IPS DF 19.7 (cell line): Measurements from ENCODE around the gene REEP6.
"Not testable (repeated sequence)": the region's sequence is repeated elsewhere in the genome, so short reads cannot be mapped to it uniquely, and the experiment has no call there.

Source experiments
- DNase-seq: peaks from one replicate; pipeline ENCODE4 v3.0.0-alpha.2; 2013; ENCODE audit warnings: low read depth, low spot score

The REEP6 gene

DNA sequence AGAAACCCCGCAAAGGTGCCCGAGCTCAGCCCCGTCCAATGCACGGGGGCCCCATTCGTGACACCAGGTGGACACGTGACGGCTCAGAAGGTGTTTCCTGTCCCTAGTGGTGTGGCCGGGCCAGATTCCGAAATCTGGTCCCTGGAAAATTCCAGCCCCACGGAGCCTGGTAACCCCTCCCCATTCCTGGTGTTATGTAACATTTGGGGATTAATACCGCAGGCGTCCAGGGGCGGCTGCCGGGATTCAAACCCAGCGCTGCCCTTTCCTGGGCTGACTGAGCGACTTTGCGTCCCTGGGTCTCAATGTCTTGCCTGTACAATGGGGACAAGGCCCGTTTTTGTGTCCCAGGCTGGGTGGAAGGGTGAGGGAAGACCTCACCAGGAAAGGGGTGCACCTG is 31.9 kb downstream of the REEP6 start:
- no peak for DNase-seq

DNA sequence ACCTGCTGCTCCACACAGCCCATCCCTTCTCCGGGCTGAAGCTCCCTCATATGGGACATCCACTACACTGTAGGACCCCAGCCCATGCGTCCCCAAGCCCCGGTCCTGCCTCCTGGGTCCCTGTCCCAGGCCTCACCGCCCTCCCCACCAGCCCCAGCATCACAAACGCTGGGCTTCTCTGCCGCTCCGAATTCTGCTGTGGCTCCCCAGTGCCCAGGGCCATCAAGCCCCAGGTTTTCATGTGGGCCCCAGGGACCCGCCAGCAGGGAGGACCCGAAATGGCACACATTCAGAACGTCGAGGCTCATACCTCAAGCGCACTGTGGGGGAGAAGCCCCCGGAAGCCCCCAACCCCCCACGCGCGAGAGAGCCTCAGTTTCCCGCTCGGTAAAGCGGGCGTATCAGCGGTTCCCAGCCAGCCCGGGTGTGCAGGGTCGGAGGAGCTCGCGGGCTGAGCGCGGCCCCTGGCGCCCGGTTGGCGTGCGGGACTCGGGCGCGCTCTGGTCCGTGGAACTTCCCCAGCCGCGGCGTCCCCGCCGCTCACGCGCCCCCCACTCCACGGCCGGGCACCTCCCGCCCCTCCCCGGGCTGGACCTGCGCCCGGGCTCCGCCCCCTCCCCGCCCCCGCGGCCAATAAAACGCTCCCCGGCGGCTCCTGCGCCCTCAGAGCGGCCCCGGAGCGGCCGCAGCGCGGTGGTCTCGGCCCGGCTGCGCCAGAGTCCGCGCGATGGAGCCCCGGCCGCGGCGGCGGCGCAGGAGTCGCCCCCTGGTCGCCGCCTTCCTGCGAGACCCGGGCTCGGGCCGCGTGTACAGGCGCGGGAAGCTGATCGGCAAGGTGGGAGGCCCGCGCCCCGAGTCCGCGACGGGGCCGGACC is 32.7 kb downstream of the REEP6 start, which contains the start of gene PLK5:
Gene PLK5, plus strand, starts transcription at position 666 of the 875 bp plus-strand sequence. CDS start 2,920 bp downstream, outside the sequence.
- no peak for DNase-seq

DNA sequence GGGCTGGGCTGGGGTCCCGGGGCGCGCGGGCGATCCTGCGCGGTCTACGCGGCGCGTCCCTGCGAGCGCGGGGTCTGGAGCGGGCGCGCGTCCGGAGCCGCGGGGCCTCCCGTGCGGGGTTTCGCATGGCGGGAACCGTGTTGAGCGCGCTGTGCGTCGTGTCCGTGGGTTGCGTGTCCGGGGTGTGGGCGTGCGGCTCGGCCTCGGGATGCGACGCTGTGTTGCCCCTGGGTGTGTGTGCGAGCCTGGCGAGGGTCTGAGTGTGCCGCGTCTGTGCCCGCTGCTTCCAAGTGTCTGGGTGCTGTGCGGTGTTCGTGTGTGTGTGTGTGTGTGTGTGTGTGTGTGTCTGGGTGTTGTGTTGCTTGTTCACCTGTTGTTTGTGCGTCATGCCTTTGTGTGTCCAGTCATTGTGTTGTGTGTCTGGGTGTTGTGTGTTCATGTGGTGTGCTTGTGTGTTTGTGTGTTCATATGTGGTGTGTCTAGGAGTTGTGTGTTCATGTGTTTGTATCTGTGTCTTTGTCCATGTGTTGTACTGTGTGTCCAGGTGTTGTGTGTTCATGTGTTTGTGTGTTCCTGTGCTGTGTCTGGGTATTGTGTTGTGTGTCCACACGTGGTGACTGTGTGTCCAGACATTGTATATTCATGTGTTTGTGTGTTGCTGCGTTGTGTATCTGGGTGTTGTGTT is 33.4 kb downstream of the REEP6 start:
- DNase-seq = no peak

DNA sequence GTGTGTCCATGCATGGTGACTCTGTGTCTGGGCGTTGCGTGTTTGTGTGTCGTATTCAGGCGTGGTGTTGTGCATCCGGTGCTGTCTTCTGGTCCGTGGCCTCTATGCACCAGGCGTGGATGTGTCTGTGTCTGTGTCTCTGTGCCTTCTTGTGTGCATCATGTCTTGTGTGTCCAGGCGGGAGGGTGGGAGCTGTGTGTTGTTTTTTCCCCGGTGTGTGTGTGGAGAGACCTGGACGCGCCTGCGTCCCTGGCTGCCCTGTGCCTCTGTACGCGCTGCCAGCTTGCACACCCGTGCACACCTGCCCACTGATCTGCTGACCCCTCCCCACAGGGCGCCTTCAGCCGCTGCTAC is 34.0 kb downstream of the REEP6 start:
- no peak for DNase-seq

DNA sequence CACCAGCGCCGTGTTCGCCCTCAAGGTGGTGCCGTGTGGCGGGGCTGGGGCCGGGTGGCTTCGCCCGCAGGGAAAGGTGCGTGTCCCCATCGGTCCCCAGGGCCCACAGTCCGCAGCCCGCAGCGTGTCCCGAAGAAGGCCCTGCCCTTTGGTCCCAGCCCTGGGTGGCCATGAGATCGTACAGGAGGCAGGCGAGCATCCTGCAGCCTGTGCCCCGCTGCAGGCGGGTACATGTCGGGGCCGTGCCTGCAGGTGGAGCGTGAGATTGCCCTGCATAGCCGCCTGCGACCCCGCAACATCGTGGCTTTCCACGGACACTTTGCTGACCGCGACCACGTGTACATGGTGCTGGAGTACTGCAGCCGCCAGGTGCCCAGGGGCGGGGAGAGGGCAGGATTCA is 34.4 kb downstream of the REEP6 start:
- DNase-seq = no peak

DNA sequence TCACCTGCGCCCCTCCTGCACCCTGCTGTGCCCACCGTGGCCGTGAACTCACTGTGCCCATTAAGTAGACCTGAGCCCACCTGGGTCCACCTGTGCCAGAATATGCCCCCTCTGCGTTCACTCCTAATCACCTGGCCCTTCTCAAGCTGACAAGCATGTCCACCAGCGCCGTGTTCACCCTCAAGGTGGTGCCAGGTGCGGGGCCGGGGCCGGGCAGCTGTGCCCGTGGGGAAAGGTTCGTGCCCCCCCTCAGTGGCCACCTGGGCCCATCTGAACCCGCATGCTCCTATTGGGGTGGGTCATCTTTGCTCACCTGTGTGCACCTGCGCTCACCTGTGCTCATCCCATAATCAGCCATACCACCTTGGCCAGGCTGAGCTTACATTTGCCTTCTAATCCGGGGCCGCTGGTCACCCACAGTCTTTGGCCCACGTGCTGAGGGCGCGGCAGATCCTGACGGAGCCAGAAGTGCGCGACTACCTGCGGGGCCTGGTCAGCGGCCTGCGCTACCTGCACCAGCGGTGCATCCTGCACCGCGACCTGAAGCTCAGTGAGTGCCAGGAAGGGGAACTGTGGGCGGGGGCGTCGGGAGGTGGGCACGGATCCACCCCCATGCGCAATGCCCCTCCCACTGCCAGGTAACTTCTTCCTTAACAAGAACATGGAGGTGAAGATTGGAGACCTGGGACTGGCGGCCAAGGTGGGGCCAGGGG is 35.2 kb downstream of the REEP6 start:
- no peak for DNase-seq

DNA sequence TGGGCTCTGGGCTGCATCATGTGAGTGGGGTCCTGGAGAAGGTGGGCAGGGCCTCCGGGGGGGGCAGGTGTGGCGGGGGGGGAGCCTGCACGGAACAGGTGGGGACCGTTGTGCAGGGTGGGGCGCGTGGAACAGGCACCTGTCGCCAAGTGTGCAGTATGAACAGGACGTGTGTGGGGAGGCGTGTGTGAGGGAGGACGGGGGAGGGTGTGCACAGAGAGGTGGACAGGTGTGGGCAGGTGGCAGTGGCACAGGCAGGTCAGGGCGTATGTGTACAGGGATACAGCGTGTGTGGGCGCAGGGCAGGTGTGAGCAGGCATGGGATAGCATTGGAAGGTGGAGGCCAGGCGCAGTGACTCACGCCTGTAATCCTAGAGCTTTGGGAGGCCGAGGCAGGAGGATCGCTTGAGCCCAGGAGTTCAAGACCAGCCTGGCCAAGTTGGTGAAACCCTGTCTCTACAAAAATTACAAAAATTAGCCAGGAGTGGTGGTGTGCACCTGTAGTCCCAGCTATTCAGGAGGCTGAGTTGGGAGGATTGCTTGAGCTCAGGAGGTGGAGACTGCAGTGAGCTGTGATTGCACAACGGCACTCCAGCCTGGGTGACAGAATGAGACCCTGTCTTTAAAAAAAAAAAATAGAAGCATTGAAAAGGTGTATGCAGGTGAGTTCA is 36.1 kb downstream of the REEP6 start:
- DNase-seq = no peak

DNA sequence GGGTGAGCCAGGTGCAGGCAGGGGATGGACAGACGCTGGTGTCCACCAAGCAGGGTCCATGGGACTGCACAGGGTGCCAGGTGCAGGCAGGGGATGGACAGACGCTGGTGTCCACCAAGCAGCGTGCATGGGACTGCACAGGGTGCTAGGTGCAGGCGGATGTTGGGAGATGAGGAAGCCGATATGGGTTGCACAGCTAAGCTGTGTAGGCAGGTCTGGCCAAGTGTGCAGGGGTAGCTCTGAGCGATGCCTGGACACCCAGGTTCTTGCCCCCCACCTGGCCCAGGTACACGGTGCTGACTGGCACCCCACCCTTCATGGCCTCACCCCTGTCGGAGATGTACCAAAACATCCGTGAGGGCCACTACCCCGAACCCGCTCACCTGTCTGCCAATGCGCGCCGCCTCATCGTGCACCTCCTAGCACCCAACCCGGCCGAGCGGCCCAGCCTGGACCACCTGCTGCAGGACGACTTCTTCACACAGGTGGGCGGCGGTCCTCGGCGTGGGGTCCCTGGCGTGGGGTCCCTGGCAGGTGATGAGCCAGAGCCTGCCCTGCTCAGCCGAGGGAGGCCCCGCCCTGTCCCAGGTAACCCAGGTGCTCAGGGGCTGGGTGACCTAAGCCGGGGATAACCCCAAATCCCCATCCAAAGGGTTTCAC is 36.8 kb downstream of the REEP6 start:
- DNase-seq = no peak

DNA sequence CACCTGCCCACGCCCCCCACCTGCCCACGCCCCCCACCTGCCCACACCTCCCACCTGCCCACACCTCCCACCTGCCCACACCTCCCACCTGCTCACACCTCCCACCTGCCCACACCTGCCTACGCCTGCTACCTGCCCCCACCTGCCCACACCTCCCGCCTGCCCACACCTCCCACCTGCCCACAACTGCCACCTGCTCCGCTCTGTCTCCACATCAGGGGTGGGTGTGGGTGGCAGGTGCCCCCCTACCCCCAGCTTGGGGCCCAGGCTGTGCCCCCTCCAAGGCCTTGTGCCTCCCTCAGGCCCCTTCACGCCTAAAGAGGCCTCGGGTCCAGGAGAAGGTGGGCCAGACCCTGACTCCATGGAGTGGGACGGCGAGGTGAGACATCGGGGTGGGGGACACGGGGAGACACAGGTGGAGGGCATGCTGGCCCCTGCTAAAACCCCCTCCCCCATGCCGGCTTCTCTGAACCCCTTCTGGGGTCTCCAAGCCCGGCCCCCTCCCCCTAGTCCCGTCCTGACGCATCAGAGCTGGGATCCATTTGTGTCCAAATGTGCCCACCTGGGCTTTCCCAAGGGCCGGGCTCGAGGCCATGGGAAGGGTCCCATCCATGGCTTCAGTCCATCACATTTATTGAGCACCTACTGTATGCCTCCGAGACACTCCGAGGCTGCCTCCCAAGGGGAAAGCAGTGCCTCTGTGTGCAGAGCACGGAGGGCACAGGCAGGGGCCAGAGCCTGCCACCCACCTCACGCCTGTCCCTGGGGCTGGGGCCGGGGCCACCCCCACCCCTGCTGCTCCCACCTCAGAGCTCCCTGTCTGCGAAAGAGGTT is 37.8 kb downstream of the REEP6 start:
- DNase-seq = no peak

DNA sequence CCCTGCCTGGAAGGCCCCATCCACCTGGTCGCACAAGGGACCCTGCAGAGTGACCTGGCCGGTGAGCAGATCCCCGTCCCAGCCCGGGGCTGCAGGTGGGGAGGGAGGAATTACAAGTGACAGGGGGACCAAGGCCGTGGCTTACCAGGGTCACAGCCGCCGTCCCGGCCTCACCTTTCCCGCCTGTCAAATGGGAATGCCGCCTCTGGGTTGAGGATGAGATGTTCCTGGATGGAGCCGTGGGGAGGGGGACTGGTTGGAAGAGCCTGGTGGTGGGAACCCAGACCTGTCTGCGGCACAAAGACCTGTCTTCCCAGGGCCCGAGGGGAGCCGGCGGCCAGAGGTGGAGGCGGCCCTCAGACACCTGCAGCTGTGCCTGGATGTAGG is 38.4 kb downstream of the REEP6 start:
- DNase-seq = no peak

DNA sequence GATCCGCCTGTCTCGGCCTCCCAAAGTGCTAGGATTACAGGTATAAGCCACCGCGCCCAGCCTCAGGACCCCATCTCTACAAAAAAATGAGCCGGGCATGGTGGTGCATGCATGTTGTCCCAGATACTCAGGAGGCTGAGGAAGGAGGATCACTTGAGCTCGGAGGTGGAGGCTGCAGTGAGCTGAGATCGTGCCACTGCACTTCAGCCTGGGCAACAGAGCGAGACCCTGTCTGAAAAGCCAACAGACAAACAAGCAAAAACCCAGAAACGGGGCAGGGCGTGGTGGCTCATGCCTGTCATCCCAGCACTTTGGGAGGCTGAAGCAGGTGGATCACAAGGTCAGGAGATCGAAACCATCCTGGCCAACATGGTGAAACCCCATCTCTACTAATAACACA is 39.9 kb downstream of the REEP6 start:
- not testable (repeated sequence) for DNase-seq

DNA sequence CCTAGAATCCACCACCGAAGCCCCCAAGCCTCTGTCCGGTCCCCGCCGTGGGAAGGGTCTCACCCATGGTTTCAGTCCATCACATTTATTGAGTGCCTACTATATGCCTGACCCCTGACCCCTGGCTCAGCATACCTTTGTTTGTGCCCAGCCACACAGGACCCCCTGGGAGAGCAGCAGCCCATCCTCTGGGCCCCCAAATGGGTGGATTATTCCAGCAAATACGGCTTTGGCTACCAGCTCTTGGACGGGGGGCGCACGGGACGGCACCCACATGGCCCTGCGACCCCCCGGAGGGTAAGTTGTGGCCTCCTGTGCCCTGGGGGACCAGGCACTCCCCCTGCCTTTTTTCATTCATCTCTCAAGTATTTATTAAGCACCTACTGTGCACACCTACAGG is 40.6 kb downstream of the REEP6 start:
- DNase-seq = no peak

DNA sequence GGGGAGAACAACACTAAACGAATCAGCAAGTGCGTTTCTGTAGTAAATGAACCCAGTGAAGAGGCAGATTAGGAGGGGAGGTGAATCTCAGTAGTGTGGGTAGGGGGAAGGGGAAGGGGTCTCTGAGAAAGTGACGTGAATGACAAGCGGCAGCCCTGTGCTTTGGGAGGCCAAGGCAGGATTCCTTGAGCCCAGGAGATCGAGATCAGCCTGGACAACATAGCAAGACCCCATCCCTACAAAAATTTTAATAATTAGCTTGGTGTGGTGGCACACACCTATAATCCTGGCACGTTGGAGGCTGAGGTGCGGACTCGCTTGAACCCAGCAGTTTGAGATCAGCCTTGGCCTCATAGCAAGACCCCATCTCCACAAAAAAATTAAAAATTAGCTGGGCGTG is 41.0 kb downstream of the REEP6 start:
- DNase-seq = no peak

DNA sequence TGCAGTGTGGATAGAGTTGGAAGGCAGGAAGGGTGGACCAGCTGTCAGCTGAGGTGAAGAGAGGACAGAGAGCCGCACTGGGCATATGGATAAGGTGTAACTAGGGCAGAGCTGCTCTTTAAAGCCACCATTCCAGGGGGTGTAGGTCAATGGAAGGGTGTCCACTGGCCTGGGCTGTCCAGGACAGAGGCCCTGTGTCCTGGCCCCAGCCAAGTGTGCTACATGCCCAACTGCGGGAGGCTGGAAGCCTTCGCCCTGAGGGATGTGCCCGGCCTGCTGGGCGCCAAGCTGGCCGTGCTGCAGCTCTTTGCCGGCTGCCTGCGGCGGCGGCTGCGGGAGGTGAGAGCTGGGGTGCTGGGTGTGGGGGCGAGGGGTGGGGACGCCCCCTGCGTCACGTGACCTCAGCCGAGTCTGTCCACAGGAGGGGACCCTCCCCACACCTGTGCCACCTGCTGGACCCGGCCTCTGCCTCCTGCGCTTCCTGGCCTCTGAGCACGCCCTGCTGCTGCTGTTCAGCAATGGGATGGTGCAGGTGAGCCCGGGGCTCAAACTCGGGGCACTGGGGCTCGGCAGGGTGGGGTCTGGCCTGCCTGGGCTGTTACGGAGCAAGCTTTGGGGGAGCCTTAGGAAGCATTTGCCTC is 42.6 kb downstream of the REEP6 start:
- DNase-seq = no peak

DNA sequence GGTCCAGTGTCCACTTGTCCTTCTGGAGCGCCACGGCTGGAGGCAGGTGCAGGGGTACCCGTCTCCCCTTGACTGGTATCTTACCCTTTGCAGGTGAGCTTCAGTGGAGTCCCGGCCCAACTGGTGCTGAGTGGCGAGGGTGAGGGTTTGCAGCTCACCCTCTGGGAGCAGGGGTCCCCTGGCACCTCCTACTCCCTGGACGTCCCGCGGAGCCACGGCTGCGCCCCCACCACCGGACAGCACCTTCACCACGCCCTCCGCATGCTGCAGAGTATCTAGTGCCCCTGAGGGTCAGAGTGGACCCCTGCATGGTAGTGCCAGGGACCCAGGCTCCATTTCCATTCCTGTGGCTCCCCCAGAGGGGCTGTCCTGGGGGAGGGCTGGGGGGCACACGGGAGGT is 44.0 kb downstream of the REEP6 start:
- no peak for DNase-seq

DNA sequence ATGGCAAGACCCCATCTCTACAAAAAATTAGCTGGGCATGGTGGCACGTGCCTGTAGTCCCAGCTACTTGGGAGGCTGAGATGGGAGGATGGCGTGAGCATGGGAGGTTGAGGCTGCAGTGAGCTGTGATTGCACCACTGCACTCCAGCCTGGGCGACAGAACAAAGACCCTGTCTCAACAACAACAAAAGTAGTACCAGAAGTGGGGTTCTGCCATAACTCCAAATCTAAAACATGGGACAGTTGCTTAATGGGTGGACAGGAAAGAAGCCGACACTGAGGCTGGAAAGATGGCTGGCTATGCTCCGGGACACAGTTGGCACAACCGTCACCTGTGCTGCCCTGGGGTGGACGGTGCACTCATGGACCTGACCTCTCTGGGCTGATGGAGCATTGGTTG is 44.7 kb downstream of the REEP6 start:
- DNase-seq = not testable (repeated sequence)

DNA sequence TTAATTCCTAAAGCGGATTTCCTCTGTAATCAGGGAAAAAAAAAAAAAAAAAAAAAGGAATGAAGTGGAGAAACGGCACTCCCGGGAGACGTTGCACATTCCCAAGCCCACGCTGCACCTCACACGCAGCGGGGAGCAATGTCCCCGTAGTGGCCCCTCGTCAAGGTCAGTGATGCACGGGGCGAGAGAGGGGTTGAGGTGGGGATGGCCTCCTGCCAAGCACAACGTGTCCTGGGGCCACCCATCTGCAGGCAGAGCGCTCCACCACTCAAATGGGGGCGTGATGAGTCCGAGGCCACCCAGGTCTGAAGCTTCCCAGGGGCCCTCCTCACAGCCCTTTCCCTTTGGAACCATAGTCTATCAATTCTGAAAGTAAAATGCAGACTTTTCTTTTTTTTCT is 48.0 kb downstream of the REEP6 start:
- no peak for DNase-seq

DNA sequence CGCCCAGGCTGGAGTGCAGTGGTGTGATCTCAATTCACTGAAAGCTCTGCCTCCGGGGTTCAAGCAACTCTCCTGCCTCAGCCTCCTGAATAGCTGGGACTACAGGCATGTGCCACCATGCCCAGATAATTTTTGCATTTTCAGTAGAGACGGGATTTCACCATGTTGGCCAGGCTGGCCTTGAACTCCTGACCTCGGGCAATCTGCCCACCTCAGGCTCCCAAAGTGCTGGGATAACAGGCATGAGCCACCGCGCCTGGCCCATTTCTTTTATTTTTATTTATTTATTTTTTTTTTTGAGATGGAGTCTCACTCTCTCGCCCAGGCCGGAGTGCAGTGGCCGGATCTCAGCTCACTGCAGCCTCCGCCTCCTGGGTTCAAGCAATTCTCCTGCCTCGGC is 48.8 kb downstream of the REEP6 start:
- DNase-seq = not testable (repeated sequence)

DNA sequence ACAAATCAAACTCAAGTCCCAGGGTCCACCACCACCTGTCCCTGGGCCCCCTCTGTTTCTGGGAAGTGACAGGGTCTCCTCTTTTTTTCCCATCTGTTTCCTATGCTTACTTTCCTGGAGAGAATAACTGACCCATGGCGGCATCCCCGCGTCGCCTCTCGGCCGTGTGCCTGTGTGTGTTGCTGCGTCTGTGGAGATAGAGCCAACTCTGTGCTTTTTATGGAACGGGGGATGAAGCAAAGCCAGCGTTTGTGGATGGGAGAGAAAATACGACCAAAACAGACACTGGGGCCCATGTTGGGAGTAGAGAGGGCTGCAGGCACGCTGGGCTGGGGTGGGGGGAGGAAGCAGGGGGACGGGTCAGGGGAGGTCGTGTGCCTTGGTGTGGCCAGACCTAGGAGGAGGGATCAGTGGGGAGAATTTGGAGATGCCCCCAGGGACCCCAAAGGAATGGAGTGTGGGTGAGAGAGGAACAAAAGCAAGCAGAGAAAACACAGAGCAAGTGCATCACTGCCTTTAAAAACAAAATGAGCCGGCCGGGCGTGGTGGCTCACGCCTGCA is 49.5 kb downstream of the REEP6 start:
- no peak for DNase-seq
